GM19438 (cell line): ENCODE results near the gene PACS1.

Experiments
- ATAC-seq: cut with Tn5 transposase; IDR thresholded peaks from one replicate; pipeline ENCODE4 v1.9.1; 2021; ENCODE audit warnings: low read depth; ENCODE audit not compliant: unreplicated experiment

Gene PACS1

GRCh38 chr11:66131937-66132632 lies 62.0 kb downstream of the PACS1 start:
- ATAC-seq: no peak

GRCh38 chr11:66133216-66133775 lies 63.2 kb downstream of the PACS1 start:
- no peak for ATAC-seq

DNA sequence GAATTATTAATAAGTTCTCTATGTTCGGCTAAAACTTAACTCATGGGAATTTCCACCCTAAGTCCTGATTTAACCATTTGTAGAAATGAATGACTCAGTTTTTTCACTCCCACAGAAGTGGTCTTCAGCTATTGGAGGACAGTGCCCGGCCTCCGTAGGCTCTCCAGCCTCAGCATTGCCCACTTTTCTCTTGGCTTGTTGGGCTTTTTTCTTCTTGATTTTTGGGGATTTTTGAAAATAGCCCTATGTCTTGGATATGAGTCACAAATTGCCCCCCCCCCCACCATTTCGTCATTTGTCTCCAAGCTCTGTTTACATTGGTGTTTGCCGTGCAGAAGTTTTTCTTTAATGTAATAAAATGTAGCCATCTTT lies 66.7 kb downstream of the PACS1 start:
- no peak for ATAC-seq

DNA sequence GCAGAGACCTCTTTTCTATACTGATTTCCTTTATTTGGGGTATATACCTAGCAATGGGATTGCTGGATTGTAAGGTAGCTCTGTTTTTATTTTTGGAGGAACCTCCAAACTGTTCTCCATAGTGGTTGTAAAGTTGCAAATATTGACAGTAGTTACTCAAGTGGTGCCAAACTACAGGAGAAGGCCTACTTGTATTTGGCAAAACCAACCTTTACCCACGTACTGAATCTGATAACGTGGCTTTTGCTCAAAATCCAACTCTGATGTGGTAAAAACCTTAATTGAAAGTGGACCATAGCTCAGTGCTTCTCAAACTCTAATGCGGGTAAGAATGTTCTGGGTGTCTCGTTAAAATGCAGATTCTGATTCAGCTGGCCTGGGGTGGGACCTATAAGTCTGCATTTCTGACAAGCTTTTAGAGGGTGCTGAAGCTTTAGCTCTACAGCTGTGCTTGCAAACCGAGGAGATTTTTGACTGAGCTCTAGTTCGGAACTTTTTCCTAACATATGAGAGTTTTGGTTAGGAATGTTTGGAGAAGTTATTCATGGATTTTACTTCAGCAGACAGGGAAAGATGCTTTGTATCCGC lies 69.8 kb downstream of the PACS1 start:
- no peak for ATAC-seq

DNA sequence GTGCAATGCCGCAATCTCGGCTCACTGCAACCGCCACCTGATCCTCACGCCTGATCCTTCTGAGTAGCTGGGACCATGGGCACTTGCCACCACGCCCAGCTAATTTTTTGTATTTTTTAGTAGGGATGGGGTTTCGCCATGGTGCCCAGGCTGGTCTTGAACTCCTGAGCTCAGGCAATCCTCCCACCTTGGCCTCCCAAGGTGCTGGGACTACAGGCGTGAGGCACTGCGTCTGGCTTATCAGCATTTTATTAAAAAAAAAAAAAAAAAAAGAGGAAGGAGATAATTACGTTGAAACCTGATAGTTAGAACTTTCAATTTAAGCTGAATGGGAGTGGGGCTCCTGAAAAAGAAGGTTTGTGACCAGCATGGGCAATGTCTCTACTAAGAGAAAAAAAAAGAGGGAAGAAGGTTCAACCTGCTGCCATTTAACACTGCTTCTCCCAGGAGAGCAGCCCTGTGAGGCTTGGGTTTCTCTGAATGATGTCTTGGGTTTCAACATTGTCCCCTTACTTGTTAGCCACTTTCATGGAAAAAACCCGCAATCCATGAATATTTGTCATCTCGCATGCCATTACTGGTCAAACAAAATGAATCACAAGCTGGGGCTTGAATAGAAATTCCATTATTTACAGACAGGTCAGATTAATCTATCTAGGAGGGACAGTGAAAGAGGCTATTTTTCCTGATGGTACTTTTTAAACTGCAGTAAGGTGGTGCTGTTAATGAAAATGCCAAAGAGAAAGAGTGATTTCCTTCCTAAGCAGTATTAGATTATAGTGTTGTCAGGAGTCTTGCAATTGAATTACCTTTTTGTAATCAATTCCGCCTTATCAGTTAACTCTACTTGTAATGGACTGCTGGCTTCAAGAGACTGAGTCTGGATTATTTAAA lies 72.5 kb downstream of the PACS1 start:
- no peak for ATAC-seq

GRCh38 chr11:66143264-66143566 lies 73.1 kb downstream of the PACS1 start:
- no peak for ATAC-seq

DNA sequence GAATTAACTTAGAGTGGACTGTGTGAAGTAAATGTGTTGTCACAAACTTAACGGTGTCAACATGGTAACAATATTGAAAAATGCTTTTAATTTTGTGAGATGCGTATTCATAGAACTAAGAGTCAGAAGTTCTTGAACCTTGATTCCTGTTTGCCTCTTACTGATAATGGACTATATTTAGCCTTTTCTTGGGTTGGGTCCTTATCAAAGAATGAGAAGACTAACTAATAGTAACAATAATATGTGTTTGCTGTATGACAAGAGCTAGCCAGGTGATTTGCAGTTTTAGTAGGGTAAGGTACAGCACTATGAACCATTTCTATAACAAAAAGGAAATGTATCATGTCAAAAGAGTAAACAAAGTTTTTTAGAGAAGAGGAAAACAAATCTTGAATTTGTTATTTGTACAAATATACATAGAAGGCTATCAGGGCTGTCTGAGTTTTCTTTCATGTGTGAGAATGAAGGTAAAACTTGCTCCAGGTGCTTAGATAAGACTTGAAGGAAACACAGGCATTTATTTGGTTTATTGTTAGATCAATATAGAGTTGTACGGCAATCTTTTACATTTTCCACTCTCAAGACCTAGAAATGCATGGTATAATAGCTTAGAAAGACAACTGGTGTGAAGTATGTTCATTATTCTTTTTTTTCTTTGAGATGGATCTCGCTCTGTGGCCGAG lies 74.1 kb downstream of the PACS1 start:
- no peak for ATAC-seq

DNA sequence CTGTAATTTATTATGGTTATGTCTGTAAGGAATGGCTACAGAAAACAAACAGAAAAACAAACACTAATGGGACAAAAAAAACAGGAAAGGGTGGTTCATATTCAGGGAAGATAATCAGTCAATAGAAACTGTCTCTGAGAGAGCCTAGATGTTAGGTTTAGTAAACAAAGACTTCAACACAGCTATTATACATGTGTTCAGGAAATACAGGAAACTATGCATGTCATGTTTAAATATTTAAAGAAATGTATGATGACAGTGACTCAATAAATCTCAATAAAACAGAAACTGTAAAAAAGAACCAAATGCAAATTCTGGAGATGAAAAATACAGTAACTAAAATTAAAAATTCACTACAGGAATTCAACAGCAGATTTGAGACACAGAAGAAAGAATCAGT lies 76.0 kb downstream of the PACS1 start:
- no peak for ATAC-seq

DNA sequence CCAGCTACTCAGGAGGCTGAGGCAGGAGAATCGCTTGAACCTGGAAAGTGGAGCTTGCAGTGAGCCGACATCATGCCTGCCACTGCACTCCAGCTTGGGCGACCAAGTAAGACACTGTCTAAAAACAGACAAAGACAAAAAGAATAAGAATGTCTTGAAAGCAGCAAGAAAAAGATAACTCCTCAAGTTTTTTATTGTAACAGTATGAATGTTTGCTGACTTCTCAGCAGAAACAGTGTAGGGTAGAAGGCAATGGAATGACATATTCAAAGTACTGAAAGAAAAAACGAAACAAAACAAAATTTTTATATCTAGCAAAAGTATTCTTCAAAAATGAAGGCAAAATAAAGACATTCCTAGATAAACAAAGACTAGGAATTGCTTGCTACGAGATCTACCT lies 76.9 kb downstream of the PACS1 start:
- ATAC-seq: no peak

- ATAC-seq: no peak
These were observed 80.1 kb downstream of the PACS1 start for GRCh38 chr11:66150140-66150539.

DNA sequence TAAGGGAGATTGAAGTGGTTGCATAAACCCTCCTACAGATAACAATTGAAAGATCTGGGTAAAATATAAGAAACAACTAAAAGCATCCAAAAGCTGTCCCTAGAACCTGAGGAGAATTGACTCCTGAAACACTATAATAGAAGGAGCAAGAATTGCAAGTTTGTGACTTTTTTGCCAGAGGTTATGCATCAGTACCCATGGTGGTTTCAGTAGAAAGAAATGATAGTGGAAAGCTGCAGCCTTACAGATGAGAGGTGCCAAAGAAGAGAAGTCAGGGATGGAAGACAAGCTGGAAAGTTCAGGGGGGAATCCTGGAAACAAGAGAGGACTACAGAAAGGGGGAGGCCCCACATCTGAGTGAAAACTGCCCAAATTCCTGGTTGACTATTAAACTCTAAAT lies 80.7 kb downstream of the PACS1 start:
- no peak for ATAC-seq

GRCh38 chr11:66151273-66151672 lies 81.2 kb downstream of the PACS1 start:
- ATAC-seq: no peak

DNA sequence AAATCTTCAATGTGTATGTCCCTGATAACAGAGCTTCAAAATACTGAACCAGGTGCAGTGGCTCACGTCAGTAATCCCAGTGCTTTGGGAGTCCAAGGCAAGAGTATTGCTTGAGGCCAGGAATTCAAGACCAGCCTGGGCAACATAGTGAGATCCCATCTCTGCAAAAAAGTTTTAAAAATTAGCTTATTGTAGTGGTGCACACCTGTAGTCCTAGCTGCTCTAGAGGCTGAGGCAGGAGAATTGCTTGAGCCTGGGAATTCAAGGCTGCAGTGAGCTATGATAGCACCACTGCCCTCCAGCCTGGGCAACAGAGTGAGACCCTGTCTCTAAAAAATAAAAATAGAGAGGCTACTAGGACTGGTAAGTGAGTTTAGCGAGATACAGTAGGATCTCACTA lies 84.0 kb downstream of the PACS1 start:
- no peak for ATAC-seq

DNA sequence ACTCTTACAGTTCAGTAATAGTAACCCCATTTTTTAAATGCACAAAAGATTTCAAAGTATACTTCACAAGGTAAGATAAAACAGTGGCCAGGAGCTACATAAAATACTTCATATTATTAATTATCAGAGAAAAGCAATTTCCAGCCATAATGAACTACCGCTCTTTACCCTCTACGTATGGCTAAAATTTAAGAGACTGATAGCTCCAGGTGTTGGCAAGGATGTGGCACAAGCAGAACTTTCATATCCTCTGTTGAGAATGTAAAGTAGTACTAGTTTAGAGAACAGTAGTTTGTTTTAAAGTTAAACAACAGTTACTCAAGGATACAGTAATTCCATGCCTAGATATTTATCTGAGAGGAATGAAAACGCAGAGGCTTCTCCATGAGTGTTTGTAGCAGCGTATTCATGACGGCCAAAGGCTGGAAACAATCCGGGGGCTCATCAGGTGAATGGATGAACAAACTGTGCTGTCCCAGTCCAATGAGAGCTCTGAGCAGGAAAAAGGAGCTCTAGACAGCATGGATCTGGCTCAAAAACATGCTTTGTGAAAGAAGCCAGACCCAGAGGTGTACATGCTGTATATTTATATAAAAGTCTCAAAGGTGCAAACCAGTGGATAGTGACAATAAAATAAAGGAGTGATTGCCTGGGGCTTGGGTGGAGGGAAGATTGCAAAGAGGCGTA lies 85.5 kb downstream of the PACS1 start:
- ATAC-seq: no peak

DNA sequence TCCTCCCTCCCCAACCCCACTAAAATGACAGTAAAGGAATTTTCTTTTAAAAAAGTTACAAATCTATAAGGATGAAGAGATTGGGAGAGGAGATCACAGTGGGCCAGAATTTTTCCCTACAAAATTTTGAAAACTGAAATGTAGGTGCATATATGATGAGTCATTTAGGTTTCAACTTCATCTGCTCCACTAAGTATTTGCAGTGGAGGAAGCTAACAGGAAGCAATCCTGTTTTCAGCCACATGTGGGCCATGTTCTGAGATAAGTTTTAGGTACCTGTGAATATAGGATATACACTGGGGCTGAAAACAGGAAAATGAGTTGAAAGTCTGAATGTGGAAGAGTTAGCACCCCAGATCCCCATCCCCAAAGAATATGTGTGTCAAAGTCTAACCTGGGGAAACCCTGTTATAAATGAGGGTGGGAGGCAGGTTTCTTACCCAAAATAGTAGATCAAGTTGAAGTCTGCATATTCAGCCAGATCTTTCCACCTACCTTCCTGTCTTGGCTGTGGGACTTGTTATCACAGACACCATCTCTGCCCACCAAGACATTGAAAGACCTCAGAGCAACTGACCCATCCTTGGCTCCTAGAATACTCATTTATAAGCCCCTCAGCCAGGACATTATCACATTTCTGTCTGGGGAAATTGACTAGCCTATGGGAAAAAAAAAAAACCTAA lies 87.3 kb downstream of the PACS1 start:
- ATAC-seq: no peak

DNA sequence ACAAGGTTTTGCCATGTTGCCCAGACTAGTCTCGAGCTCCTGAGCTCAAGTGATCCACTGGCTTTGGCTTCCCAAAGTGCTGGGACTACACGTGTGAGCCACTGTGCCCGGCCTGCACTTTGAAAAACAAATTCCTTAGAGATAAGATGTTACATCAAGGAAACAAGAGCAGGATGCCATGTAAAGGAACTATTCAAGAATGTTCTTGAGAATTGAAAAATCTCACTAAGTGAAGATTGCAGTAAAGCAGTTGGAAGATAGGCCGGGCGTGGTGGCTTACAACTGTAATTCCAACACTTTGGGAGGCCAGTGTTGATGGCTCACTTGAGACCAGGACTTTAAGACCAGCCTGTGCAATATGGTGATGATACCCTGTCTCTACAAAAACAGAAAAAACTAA lies 88.1 kb downstream of the PACS1 start:
- ATAC-seq: no peak

DNA sequence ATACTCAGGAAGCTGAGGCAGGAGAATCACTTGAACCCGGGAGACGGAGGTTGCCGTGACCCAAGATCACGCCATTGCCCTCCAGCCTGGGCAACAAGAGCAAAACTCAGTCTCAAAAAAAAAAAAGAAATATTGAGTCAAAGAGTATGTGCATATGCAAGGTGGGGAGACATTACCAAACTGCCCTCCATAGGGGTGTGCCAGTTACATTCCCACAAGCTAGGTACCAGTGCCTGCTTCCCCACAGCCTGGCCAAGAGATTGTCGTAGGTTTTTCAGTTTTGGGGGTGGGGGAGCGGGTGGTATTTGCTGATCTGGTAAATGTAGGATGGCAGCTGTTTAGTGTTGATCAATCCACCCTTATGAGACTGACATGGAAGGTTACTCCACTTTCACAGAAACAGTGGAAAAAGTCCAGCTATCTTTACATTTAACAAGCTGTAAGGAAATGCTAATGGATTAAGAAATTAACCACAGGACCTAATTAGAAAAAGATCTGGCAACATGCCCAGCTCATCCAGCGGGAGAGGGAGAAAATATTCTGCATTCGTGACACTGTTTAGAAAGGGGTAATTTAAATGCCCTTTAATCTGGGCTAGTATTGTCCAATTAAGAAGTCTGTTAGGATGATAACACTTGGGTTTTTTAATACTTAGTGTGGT lies 89.4 kb downstream of the PACS1 start:
- no peak for ATAC-seq

GRCh38 chr11:66160709-66161108 lies 90.6 kb downstream of the PACS1 start:
- no peak for ATAC-seq

GRCh38 chr11:66168289-66168688 lies 98.2 kb downstream of the PACS1 start:
- ATAC-seq: no peak
